Measurements from ENCODE around the gene VEGFD.

- TF ChIP-seq GLI4 (tag by site-specific recombination; IDR thresholded peaks at IDR 0.05) (no peak), ZNF239 (tag by site-specific recombination; IDR thresholded peaks at IDR 0.05) (no peak), ZNF510 (tag by site-specific recombination; IDR thresholded peaks at IDR 0.05; ENCODE audit: insufficient replicate concordance) (no peak), TRIM28 (IDR thresholded peaks at IDR 0.05; ENCODE audit: borderline replicate concordance, low read length) (no peak), ZNF549 (tag by site-specific recombination; IDR thresholded peaks at IDR 0.05) (no peak), ZNF777 (tag by site-specific recombination; IDR thresholded peaks at IDR 0.05; ENCODE audit: borderline replicate concordance) (no peak), REST (tag by site-specific recombination; IDR thresholded peaks at IDR 0.05) (no peak), ZNF133 (tag by site-specific recombination; IDR thresholded peaks at IDR 0.05) (no peak), ELK4 (IDR thresholded peaks at IDR 0.05; ENCODE audit: borderline replicate concordance, low read depth, low read length) (no peak), ZNF677 (tag by site-specific recombination; IDR thresholded peaks at IDR 0.05) (no peak)
- TF ChIP-seq, protein P1, sequence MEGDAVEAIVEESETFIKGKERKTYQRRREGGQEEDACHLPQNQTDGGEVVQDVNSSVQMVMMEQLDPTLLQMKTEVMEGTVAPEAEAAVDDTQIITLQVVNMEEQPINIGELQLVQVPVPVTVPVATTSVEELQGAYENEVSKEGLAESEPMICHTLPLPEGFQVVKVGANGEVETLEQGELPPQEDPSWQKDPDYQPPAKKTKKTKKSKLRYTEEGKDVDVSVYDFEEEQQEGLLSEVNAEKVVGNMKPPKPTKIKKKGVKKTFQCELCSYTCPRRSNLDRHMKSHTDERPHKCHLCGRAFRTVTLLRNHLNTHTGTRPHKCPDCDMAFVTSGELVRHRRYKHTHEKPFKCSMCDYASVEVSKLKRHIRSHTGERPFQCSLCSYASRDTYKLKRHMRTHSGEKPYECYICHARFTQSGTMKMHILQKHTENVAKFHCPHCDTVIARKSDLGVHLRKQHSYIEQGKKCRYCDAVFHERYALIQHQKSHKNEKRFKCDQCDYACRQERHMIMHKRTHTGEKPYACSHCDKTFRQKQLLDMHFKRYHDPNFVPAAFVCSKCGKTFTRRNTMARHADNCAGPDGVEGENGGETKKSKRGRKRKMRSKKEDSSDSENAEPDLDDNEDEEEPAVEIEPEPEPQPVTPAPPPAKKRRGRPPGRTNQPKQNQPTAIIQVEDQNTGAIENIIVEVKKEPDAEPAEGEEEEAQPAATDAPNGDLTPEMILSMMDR (tag by site-specific recombination; IDR thresholded peaks at IDR 0.05) = no peak
Measured at GRCh38 chrX:15382813-15383212, 1.4 kb downstream of the VEGFD start.

All from HEK293 (cell line).